Neuronal stem cell (in vitro differentiated cells): ENCODE results near the gene ZNF92.
"Not testable (repeated sequence)": the region's sequence is repeated elsewhere in the genome, so short reads cannot be mapped to it uniquely, and the experiment has no call there.

Experiments
- DNase-seq: peaks from one replicate; pipeline ENCODE4 v3.0.0-alpha.2; 2013; ENCODE audit warnings: low spot score
- H2AFZ ChIP-seq: one replicate; pipeline ENCODE4 v1.6.1; 2013; ENCODE audit warnings: mild to moderate bottlenecking, low read length, inconsistent platforms
- H2AK5ac ChIP-seq: 2 replicates; pipeline ENCODE4 v1.6.1; 2013; ENCODE audit warnings: low read depth, mild to moderate bottlenecking, inconsistent platforms, low read length, moderate library complexity, mixed read lengths
- H2BK120ac ChIP-seq: 2 replicates; pipeline ENCODE4 v1.6.1; 2013; ENCODE audit warnings: low read depth, mild to moderate bottlenecking, inconsistent platforms, low read length, moderate library complexity, mixed read lengths
- H2BK12ac ChIP-seq: one replicate; pipeline ENCODE4 v1.6.1; 2013; ENCODE audit warnings: low read length, inconsistent platforms
- H2BK15ac ChIP-seq: 2 replicates; pipeline ENCODE4 v1.6.1; 2013; ENCODE audit warnings: mild to moderate bottlenecking, low read length, inconsistent platforms, mixed read lengths
- H2BK5ac ChIP-seq: one replicate; pipeline ENCODE4 v1.6.1; 2013; ENCODE audit warnings: inconsistent platforms, mild to moderate bottlenecking, low read length, moderate library complexity
- H3K14ac ChIP-seq: one replicate; pipeline ENCODE4 v1.6.1; 2013; ENCODE audit warnings: low read length, inconsistent platforms
- H3K18ac ChIP-seq: 2 replicates; pipeline ENCODE4 v1.6.1; 2013; ENCODE audit warnings: low read length, inconsistent platforms
- H3K23ac ChIP-seq: 2 replicates; pipeline ENCODE4 v1.6.1; 2013; ENCODE audit warnings: low read depth, mild to moderate bottlenecking, mixed read lengths, low read length, inconsistent platforms; ENCODE audit not compliant: poor library complexity
- H3K27ac ChIP-seq: replicated peaks from 3 replicates; pipeline ENCODE4 v1.5.1; 2013; ENCODE audit warnings: low read length, inconsistent platforms
- H3K27me3 ChIP-seq, 3 experiments: 2 replicates each; pipeline ENCODE4 v1.6.1; 2013; ENCODE audit warnings: low read length in 3 of 3, mild to moderate bottlenecking in 2 of 3, inconsistent platforms in 1 of 3, low read depth in 1 of 3, mixed read lengths in 1 of 3, moderate library complexity in 1 of 3; ENCODE audit not compliant: control insufficient read depth in 3 of 3, insufficient read depth in 3 of 3
- H3K36me3 ChIP-seq, 2 donors: replicated peaks in 1 of 2; 2 replicates each; pipeline ENCODE4 v1.6.1; 2013; ENCODE audit warnings: low read length in 2 of 2; ENCODE audit not compliant: control insufficient read depth in 2 of 2, insufficient read depth in 2 of 2
- H3K4ac ChIP-seq: 2 replicates; pipeline ENCODE4 v1.6.1; 2013; ENCODE audit warnings: inconsistent platforms, mild to moderate bottlenecking, low read length, moderate library complexity
- H3K4me1 ChIP-seq, 2 donors: 1 replicate in 1 of 2; 2 replicates in 1 of 2; pipeline ENCODE4 v1.6.1; 2013; ENCODE audit warnings: low read length in 2 of 2, low read depth in 1 of 2; ENCODE audit not compliant: control insufficient read depth in 2 of 2, insufficient read depth in 1 of 2
- H3K4me2 ChIP-seq: one replicate; pipeline ENCODE4 v1.6.1; 2013; ENCODE audit warnings: mild to moderate bottlenecking, low read length, inconsistent platforms; ENCODE audit not compliant: insufficient read depth, poor library complexity, severe bottlenecking
- H3K4me3 ChIP-seq, 2 donors: 2 replicates each; pipeline ENCODE4 v1.5.1; 2013; ENCODE audit warnings: low read length in 2 of 2, mild to moderate bottlenecking in 2 of 2, inconsistent platforms in 1 of 2, moderate library complexity in 1 of 2
- H3K79me1 ChIP-seq: one replicate; pipeline ENCODE4 v1.6.1; 2013; ENCODE audit warnings: low read depth, mild to moderate bottlenecking, inconsistent platforms, low read length, moderate library complexity
- H3K9ac ChIP-seq: one replicate; pipeline ENCODE4 v1.6.1; 2013; ENCODE audit warnings: mild to moderate bottlenecking, low read depth, low read length, inconsistent platforms; ENCODE audit not compliant: poor library complexity
- H3K9me3 ChIP-seq, 2 donors: replicated peaks in 1 of 2; 2 replicates each; pipeline versions ENCODE3 to v1.6.1; 2013; ENCODE audit warnings: low read length in 2 of 2, mild to moderate bottlenecking in 2 of 2, inconsistent platforms in 1 of 2, low read depth in 1 of 2, mixed read lengths in 1 of 2, moderate library complexity in 1 of 2; ENCODE audit not compliant: control insufficient read depth in 2 of 2, insufficient read depth in 1 of 2
- H4K8ac ChIP-seq: one replicate; pipeline ENCODE4 v1.6.1; 2013; ENCODE audit warnings: low read depth, mild to moderate bottlenecking, inconsistent platforms, low read length, moderate library complexity
- H4K91ac ChIP-seq: one replicate; pipeline ENCODE4 v1.6.1; 2013; ENCODE audit warnings: low read length, low read depth, mild to moderate bottlenecking, inconsistent platforms; ENCODE audit not compliant: poor library complexity
- WGBS, 2 donors: extraction: QIAGEN DNeasy Blood & Tissue Kit; methylation state at CpG; one replicate each; pipeline ENCODE4 v1.1.7; 2013; ENCODE audit warnings: missing lambda C conversion rate in 2 of 2, mixed read lengths in 1 of 2; ENCODE audit not compliant: insufficient read length in 2 of 2, insufficient replicate concordance in 1 of 2; ENCODE audit errors: extremely low coverage in 2 of 2; 5-methylcytosine and 5-hydroxymethylcytosine counted together

Gene ZNF92

DNA sequence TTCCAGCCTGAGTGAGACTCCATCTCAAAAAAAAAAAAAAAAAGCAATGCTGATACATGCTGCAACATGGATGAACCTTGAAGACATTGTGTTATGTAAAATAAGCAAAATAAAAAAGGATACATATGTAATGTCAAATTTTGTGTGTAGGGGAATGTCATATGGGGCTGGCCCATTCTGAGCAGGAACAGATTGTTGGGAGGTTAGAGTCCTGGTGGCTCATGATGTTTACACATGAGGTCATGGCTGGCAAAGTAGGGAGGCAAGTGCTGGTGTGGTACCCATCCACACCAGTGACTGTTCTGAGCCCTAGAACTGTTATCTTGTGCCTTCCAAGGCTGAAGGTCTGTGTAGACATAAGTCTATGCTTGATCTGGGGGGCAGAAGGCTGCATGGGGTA is 37.6 kb downstream of the ZNF92 start:
- H3K4me2 ChIP-seq = no peak overlapping the region

GRCh38 chr7:65422670-65423069 is 49.0 kb downstream of the ZNF92 start:
- H3K79me1 ChIP-seq = no peaks in the 10 kb centered on the region
- no peak overlapping the region for H3K14ac ChIP-seq
- no peak overlapping the region for H3K4me2 ChIP-seq
- H4K91ac ChIP-seq = no peak overlapping the region
- no peak overlapping the region for H2AK5ac ChIP-seq
- no peaks in the 10 kb centered on the region for H3K9me3 ChIP-seq
- H2BK120ac ChIP-seq = no peak overlapping the region
- no peaks in the 10 kb centered on the region for H3K27me3 ChIP-seq
- H3K27ac ChIP-seq = no peak overlapping the region
- H2BK12ac ChIP-seq = no peak overlapping the region
- no peak overlapping the region for H3K18ac ChIP-seq
- no peak overlapping the region for H3K9ac ChIP-seq
- no peak overlapping the region for H2BK5ac ChIP-seq
- no peak for DNase-seq
- H3K4ac ChIP-seq = no peak overlapping the region
- no peak overlapping the region for H3K4me3 ChIP-seq
- H3K4me1 ChIP-seq = no peaks in the 10 kb centered on the region
- no peaks in the 10 kb centered on the region for H3K36me3 ChIP-seq
- H3K23ac ChIP-seq = no peak overlapping the region
- no peak overlapping the region for H4K8ac ChIP-seq
- no peak overlapping the region for H2BK15ac ChIP-seq
- H2AFZ ChIP-seq = no peak overlapping the region

More for the DNA sequence above, 37.6 kb downstream of the ZNF92 start:
- peaks cover 0 to 7% of the 10 kb centered on the region in 2 donors for H3K9me3 ChIP-seq
- H3K27ac ChIP-seq = no peak overlapping the region
- no peak overlapping the region for H2AFZ ChIP-seq
- H3K36me3 ChIP-seq = no peaks in the 10 kb centered on the region
- no peaks in the 10 kb centered on the region for H3K4me1 ChIP-seq
- H2BK120ac ChIP-seq = no peak overlapping the region
- H4K8ac ChIP-seq = no peak overlapping the region
- H3K9ac ChIP-seq = no peak overlapping the region
- DNase-seq = no peak
- no peak overlapping the region for H2BK15ac ChIP-seq
- no peaks in the 10 kb centered on the region for H3K27me3 ChIP-seq
- H3K14ac ChIP-seq = no peak overlapping the region
- H3K23ac ChIP-seq = no peak overlapping the region
- H2BK12ac ChIP-seq = no peak overlapping the region
- no peak overlapping the region for H3K4me3 ChIP-seq
- H4K91ac ChIP-seq = no peak overlapping the region
- no peak overlapping the region for H3K4ac ChIP-seq
- no peak overlapping the region for H2AK5ac ChIP-seq
- no peaks in the 10 kb centered on the region for H3K79me1 ChIP-seq
- no peak overlapping the region for H2BK5ac ChIP-seq
- no peak overlapping the region for H3K18ac ChIP-seq

DNA sequence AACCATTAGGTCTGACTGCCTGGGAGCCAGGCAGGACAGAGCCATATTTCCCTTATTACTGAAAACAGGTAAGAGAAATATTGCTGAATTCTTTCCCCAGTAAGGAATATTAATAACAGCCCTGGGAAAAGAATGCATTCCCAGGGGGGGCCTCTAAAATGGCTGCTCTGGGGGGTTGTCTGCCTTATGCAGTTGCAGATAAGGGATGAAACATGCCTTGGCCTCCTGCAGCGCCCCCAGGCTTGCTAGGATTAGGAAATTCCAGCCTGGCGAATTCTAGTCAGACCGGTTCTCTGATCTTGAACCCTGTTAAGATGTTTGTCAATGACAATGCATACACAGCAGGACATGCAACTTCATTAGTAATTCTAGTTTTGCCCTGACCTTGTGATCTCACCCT is 49.6 kb downstream of the ZNF92 start:
- H3K4me2 ChIP-seq, H2AFZ ChIP-seq, H3K9me3 ChIP-seq, DNase-seq, H3K4me1 ChIP-seq, H2BK15ac ChIP-seq, H4K91ac ChIP-seq, H3K14ac ChIP-seq, H2BK12ac ChIP-seq, H3K18ac ChIP-seq, H3K23ac ChIP-seq, H3K79me1 ChIP-seq, H3K4me3 ChIP-seq, H3K4ac ChIP-seq, H3K27me3 ChIP-seq, H3K9ac ChIP-seq, H4K8ac ChIP-seq, H2AK5ac ChIP-seq, H2BK120ac ChIP-seq, H3K36me3 ChIP-seq, H3K27ac ChIP-seq, H2BK5ac ChIP-seq: not testable (repeated sequence)
- WGBS, 2 donors = no CpG with 5 or more reads among the region's 3 CpGs

DNA sequence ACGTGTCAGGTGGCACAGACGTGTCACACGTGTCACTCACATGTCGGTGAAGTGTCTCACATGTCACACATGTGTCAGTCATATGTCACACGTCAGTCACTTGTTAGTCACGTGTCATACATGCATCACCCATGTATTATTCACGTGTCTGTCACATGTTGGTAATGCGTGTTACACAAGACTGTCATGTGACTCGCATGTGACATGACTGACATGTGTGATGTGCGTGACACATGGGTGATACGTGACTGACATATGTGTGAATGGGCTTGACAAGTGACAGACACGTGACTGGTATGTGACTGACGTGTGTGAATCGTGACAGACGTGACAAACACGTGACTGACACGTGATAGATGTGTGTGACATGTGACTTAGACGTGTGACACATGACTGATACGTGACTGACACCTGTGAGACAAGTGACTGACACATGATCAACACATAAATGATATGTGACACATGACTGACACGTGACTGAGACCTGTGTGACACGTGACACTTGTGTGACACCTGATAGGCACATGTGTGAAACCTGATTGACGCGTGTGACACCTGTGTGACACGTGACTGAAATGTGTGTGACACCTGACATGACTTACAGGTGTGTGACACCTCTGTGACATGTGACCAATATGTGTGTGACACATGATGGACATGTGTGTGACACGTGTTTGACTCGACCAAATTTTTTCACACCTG is 56.1 kb downstream of the ZNF92 start:
- H2BK5ac ChIP-seq = no peak overlapping the region
- no peak overlapping the region for H4K8ac ChIP-seq
- no peak overlapping the region for H3K14ac ChIP-seq
- H2AK5ac ChIP-seq = no peak overlapping the region
- no peak overlapping the region for H4K91ac ChIP-seq
- H2BK12ac ChIP-seq = no peak overlapping the region
- H3K27me3 ChIP-seq = no peaks in the 10 kb centered on the region
- no peak overlapping the region for H3K4me2 ChIP-seq
- no peak for DNase-seq
- no peak overlapping the region for H3K27ac ChIP-seq
- no peak overlapping the region for H3K18ac ChIP-seq
- H3K36me3 ChIP-seq = no peaks in the 10 kb centered on the region
- no peak overlapping the region for H2BK120ac ChIP-seq
- no peak overlapping the region for H2BK15ac ChIP-seq
- no peak overlapping the region for H3K4ac ChIP-seq
- peak overlapping the region in 1 of 2 donors; percentile 7 for H3K4me3 ChIP-seq
- no peaks in the 10 kb centered on the region for H3K79me1 ChIP-seq
- H3K9ac ChIP-seq = no peak overlapping the region
- H2AFZ ChIP-seq = no peak overlapping the region
- no CpG with 5 or more reads among the region's 26 CpGs for WGBS, 2 donors
- no peaks in the 10 kb centered on the region for H3K4me1 ChIP-seq
- peaks cover 10 to 15% of the 10 kb centered on the region in 2 donors for H3K9me3 ChIP-seq
- H3K23ac ChIP-seq = no peak overlapping the region
